OCI-LY3 (cell line): ENCODE data around the gene PACS2.

ENCODE experiments used
- H2AFZ ChIP-seq: fragments of 200-600, 300-600 bp; shearing (Covaris generic); 2 replicates; pipeline ENCODE4 v1.6.0; 2014; ENCODE audit warnings: antibody characterized with exemption, low read depth, low read length
- H3K27ac ChIP-seq: fragments of 200-600, 300-600 bp; sonication (generic); 2 replicates; pipeline ENCODE4 v1.5.1; 2014; ENCODE audit warnings: mild to moderate bottlenecking, low read length, moderate library complexity, mixed read lengths
- H3K27me3 ChIP-seq: fragments of 200-600, 300-600 bp; sonication (generic); 2 replicates; pipeline ENCODE4 v1.6.1; 2014; ENCODE audit warnings: low read depth, low read length, mixed read lengths
- H3K36me3 ChIP-seq: fragments of 200-600, 300-600 bp; sonication (generic); replicated peaks from 2 replicates; pipeline ENCODE3; 2014; ENCODE audit warnings: low read depth, low read length, mixed read lengths
- H3K4me1 ChIP-seq: fragments of 300-600, 200-600 bp; sonication (generic); 2 replicates; pipeline ENCODE4 v1.6.1; 2014; ENCODE audit warnings: low read length, mixed read lengths
- H3K4me2 ChIP-seq: fragments of 200-600, 300-600 bp; sonication (generic); 2 replicates; pipeline ENCODE4 v1.6.1; 2014; ENCODE audit warnings: low read length, mixed read lengths
- H3K4me3 ChIP-seq: fragments of 300-600, 200-600 bp; sonication (generic); 2 replicates; pipeline ENCODE4 v1.5.1; 2014; ENCODE audit warnings: antibody characterized with exemption, mild to moderate bottlenecking, low read length, moderate library complexity
- H3K79me2 ChIP-seq: fragments of 300-600, 200-600 bp; shearing (Covaris generic); 2 replicates; pipeline ENCODE4 v1.6.1; 2014; ENCODE audit warnings: mild to moderate bottlenecking, low read length, mixed read lengths
- H3K9ac ChIP-seq: fragments of 300-600, 200-600 bp; shearing (Covaris generic); 2 replicates; pipeline ENCODE4 v1.6.0; 2014; ENCODE audit warnings: mild to moderate bottlenecking, low read length, moderate library complexity
- H3K9me3 ChIP-seq: fragments of 200-600, 300-600 bp; shearing (Covaris generic); 2 replicates; pipeline ENCODE4 v1.6.1; 2014; ENCODE audit warnings: low read length, mixed read lengths; ENCODE audit not compliant: insufficient read depth
- H4K20me1 ChIP-seq: fragments of 200-600, 300-600 bp; sonication (generic); 2 replicates; pipeline ENCODE4 v1.6.1; 2016; ENCODE audit warnings: low read length, mixed read lengths; ENCODE audit not compliant: insufficient read depth
- CTCF ChIP-seq: fragments of 200-600, 300-600 bp; sonication (generic); IDR thresholded peaks from 2 replicates; pipeline ENCODE4 v1.5.1; 2014; ENCODE audit warnings: antibody characterized with exemption, low read length, low read depth
- EZH2phosphoT487 ChIP-seq: fragments of 200-600 bp; shearing (Covaris generic); IDR thresholded peaks from 2 replicates; pipeline ENCODE4 v1.6.1; 2018; ENCODE audit warnings: antibody characterized with exemption, mixed run types, low read depth

The PACS2 gene

GRCh38 chr14:105446971-105447370, 132.4 kb downstream of the PACS2 start:
- TF ChIP-seq CTCF (no peak), EZH2phosphoT487 (no peak)
- Histone ChIP-seq H3K36me3 (peaks cover 15% of the 10 kb centered on the region), H3K4me2 (no peak overlapping the region), H3K79me2 (peaks cover 19% of the 10 kb centered on the region; the same call in 1 of the 2 replicates), H3K4me3 (no peak overlapping the region), H3K4me1 (no peaks in the 10 kb centered on the region), H4K20me1 (peaks cover 15% of the 10 kb centered on the region; the same call in 1 of the 2 replicates), H3K27ac (no peak overlapping the region), H3K27me3 (no peaks in the 10 kb centered on the region), H3K9me3 (no peaks in the 10 kb centered on the region), H3K9ac (no peak overlapping the region), H2AFZ (no peak overlapping the region)
